BJ (cell line): Measurements from ENCODE around the gene VASN. TPM values are rescaled to one million over a fixed set of nuclear protein-coding genes. Genes with fewer than 3 reads are reported as not detected.

Experiments used
- CTCF ChIA-PET: fragments of 350-600 bp; formaldehyde crosslinking; extraction: SDS; loops from one replicate; lab custom pipeline; 2021; ENCODE audit warnings: antibody characterized with exemption, inconsistent platforms; lab: Yijun Ruan, JAX
- POLR2A ChIA-PET: fragments of 300-600 bp; sonication (Branson Sonifier 250); formaldehyde crosslinking; extraction: SDS; loops from one replicate; lab custom pipeline; 2021; ENCODE audit warnings: antibody characterized with exemption; lab: Charles Lee
- DNase-seq: peaks from one replicate; pipeline ENCODE4 v3.0.0-alpha.2; 2011; ENCODE audit warnings: low read depth
- H3K27me3 ChIP-seq: 2 replicates; pipeline ENCODE4 v1.6.0; 2011; ENCODE audit warnings: low read length; ENCODE audit not compliant: control insufficient read depth, insufficient read depth
- H3K36me3 ChIP-seq: 2 replicates; pipeline ENCODE4 v1.5.1; 2011; ENCODE audit warnings: low read length; ENCODE audit not compliant: control insufficient read depth, insufficient read depth
- H3K4me3 ChIP-seq: 2 replicates; pipeline ENCODE4 v1.5.1; 2011; ENCODE audit warnings: low read depth, mild to moderate bottlenecking, control low read depth, low read length
- CTCF ChIP-seq: IDR thresholded peaks from 2 replicates; pipeline ENCODE4 v1.5.1; 2011; ENCODE audit warnings: low read depth, mild to moderate bottlenecking, control low read depth, inconsistent platforms, low read length, moderate library complexity; ENCODE audit not compliant: insufficient read depth
- polyA plus RNA-seq: library from polyadenylated mRNA; depleted of rRNA; stranded (reverse); fragments of >200 nt; gene quantifications from 2 replicates; pipeline ENCODE4 v1.2.3, GENCODE V29; 2011

Gene VASN
- polyA plus RNA-seq, 1 experiment: 71.6 TPM

DNA sequence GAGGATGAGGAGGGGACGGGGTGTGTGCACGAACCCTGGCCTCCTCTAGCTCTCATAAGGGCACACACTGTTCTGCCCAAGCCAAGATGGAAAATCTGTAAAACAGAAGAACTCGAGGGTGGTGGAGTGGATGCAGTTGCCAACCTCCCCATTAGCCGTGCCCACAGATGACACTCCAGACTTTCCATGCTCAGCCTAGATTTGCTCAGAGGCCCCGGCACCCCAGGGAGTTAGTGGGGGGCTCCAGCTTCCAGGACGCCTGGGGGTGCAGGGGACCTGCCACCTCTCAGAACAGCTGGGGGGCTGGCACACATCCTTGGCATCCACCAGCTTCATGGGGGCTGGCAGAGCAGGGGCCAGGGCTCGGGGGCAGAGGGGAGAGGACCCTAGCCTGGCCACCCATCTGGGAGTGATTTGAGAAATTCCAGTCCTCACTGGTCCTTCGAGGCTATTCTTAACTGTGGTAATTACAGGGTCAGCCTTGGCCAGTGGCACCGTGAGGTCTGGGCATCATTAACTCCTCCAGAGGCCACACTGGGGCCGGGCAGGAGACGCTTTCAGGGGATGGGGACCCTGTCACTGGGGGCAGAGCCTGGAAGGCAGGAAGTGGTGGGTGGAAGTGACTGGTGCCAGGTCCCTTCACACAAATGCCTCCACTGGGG is 14.3 kb downstream of the VASN start:
- no peak overlapping the region for H3K4me3 ChIP-seq
- no peak for TF ChIP-seq CTCF
- POLR2A ChIA-PET: interaction anchor here (1.3 kb wide), 1 partner anchor 9 kb away, joined by 3 read pairs; no protein-coding TSS in a partner anchor
- CTCF ChIA-PET: interaction anchor here (0.6 to 10.3 kb wide), 5 partner anchors 11 to 248 kb away, joined by 3 to 120 read pairs (median 3); no protein-coding TSS in a partner anchor
- no peaks in the 10 kb centered on the region for H3K27me3 ChIP-seq
- peaks cover 30% of the 10 kb centered on the region for H3K36me3 ChIP-seq
- DNase-seq: no peak

- H3K27me3 ChIP-seq: no peaks in the 10 kb centered on the region
- POLR2A ChIA-PET: interaction anchor here (1.3 kb wide), 1 partner anchor 9 kb away, joined by 3 read pairs; no protein-coding TSS in a partner anchor
- peaks cover 25% of the 10 kb centered on the region for H3K36me3 ChIP-seq
- CTCF ChIA-PET: interaction anchor here (0.9 to 10.3 kb wide), 3 partner anchors 11 to 22 kb away, joined by 3 to 120 read pairs (median 3); no protein-coding TSS in a partner anchor
- no peak for TF ChIP-seq CTCF
- no peak for DNase-seq
- H3K4me3 ChIP-seq: no peak overlapping the region
Measured at GRCh38 chr16:4386451-4386805, 14.8 kb downstream of the VASN start.

GRCh38 chr16:4386951-4387565 is 15.4 kb downstream of the VASN start:
- Histone ChIP-seq H3K36me3 (peaks cover 19% of the 10 kb centered on the region), H3K27me3 (no peaks in the 10 kb centered on the region), H3K4me3 (no peak overlapping the region)
- POLR2A ChIA-PET: interaction anchor here (0.5 to 1.3 kb wide), 2 partner anchors 10 to 199 kb away, joined by 3 read pairs; no protein-coding TSS in a partner anchor
- no peak for DNase-seq
- CTCF ChIA-PET: interaction anchor here (0.9 to 10.3 kb wide), 4 partner anchors 12 to 28 kb away, joined by 3 to 120 read pairs (median 8); no protein-coding TSS in a partner anchor
- TF ChIP-seq CTCF: no peak

DNA sequence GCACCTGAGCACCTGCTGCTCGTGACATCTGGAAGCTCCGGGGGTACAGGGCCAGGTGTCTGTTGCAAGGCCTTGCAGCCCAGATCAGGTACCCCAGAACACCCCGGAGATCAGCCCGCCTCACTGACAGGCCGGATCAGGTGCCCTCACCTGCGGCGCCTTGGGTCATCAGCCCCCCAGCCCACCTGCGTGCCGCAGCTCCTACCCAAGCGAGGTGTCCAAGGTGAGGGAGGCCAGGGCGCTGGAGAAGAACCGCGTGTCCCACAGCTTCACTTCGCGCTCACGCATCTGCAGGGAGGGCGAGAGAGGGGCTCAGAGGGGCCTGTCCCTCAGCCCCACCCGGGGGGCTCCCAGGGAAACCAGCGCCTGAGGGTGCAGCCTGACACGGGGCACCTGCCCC is 16.1 kb downstream of the VASN start:
- ChIA-PET POLR2A (no interaction called here), CTCF (interaction anchor here (1.0 to 10.3 kb wide), 4 partner anchors 8 to 28 kb away, joined by 3 to 120 read pairs (median 8); no protein-coding TSS in a partner anchor)
- peaks cover 12% of the 10 kb centered on the region for H3K36me3 ChIP-seq
- DNase-seq: no peak
- H3K4me3 ChIP-seq: no peak overlapping the region
- no peak for TF ChIP-seq CTCF
- H3K27me3 ChIP-seq: no peaks in the 10 kb centered on the region
